Measurements from ENCODE around the gene AGBL3.

DNA sequence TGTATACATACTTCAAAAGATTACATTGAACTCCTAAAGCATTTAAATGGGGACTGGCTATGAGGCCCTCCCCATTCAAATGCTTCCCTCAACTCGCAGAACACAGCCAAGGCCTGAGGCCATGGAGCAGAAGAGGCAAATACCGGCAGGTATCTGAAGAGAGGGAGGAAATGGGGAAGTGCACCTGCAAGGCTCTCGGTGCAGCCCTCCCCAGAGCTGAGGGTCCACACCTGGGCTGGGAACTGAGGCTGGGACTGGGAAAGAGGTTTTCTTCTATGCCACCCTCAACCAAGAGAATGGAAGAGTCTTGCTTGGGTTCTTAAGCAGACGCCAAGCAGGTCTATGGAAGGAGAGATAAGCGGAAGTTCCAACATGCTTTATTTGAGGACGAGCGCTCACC, 197.2 kb downstream of the AGBL3 start:
- TF ChIP-seq EZH2 (IDR thresholded peaks at IDR 0.05; ENCODE audit: insufficient read depth, low read length) = no peak
- TF ChIP-seq, protein P1, sequence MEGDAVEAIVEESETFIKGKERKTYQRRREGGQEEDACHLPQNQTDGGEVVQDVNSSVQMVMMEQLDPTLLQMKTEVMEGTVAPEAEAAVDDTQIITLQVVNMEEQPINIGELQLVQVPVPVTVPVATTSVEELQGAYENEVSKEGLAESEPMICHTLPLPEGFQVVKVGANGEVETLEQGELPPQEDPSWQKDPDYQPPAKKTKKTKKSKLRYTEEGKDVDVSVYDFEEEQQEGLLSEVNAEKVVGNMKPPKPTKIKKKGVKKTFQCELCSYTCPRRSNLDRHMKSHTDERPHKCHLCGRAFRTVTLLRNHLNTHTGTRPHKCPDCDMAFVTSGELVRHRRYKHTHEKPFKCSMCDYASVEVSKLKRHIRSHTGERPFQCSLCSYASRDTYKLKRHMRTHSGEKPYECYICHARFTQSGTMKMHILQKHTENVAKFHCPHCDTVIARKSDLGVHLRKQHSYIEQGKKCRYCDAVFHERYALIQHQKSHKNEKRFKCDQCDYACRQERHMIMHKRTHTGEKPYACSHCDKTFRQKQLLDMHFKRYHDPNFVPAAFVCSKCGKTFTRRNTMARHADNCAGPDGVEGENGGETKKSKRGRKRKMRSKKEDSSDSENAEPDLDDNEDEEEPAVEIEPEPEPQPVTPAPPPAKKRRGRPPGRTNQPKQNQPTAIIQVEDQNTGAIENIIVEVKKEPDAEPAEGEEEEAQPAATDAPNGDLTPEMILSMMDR (IDR thresholded peaks at IDR 0.05; ENCODE audit: insufficient read depth, low read depth, low read length) = no peak

Measured in astrocyte (in vitro differentiated cells and primary cell).